MM.1S (cell line): ENCODE data around the gene XPR1.

Experiments used
- DNase-seq: peaks from one replicate; pipeline ENCODE4 v3.0.0-alpha.2; 2015
- H2AFZ ChIP-seq: fragments of 300-600 bp; sonication (generic); 2 replicates; pipeline ENCODE4 v1.6.0; 2016; ENCODE audit warnings: antibody characterized with exemption, low read length
- H3F3A ChIP-seq: fragments of 300-600 bp; sonication (generic); 2 replicates; pipeline ENCODE4 v1.6.1; 2016; ENCODE audit warnings: mild to moderate bottlenecking, antibody characterized with exemption, low read length, moderate library complexity, mixed read lengths; ENCODE audit not compliant: insufficient read depth
- H3K27ac ChIP-seq: fragments of 300-600 bp; sonication (generic); 2 replicates; pipeline ENCODE4 v1.5.1; 2016; ENCODE audit warnings: mild to moderate bottlenecking, low read length
- H3K27me3 ChIP-seq: fragments of 300-600 bp; sonication (generic); replicated peaks from 2 replicates; pipeline ENCODE4 v1.6.0; 2016; ENCODE audit warnings: low read length; ENCODE audit not compliant: insufficient read depth
- H3K36me3 ChIP-seq: fragments of 300-600 bp; sonication (generic); replicated peaks from 2 replicates; pipeline ENCODE4 v1.6.1; 2016; ENCODE audit warnings: mild to moderate bottlenecking, low read length, mixed read lengths; ENCODE audit not compliant: insufficient read depth
- H3K4me1 ChIP-seq: fragments of 300-600 bp; sonication (generic); 2 replicates; pipeline ENCODE4 v1.6.1; 2016; ENCODE audit warnings: low read length, mixed read lengths
- H3K4me2 ChIP-seq: fragments of 300-600 bp; sonication (generic); 2 replicates; pipeline ENCODE4 v1.6.0; 2016; ENCODE audit warnings: low read depth, low read length
- H3K4me3 ChIP-seq: fragments of 300-600 bp; sonication (generic); 2 replicates; pipeline ENCODE4 v1.5.1; 2016; ENCODE audit warnings: low read length, mixed read lengths
- H3K79me2 ChIP-seq: fragments of 300-600 bp; sonication (generic); 2 replicates; pipeline ENCODE4 v1.6.1; 2016; ENCODE audit warnings: mixed run types, low read length, mixed read lengths
- H3K9ac ChIP-seq: fragments of 300-600 bp; sonication (generic); 2 replicates; pipeline ENCODE4 v1.6.1; 2016; ENCODE audit warnings: low read length, mixed read lengths
- H3K9me2 ChIP-seq: fragments of 300-600 bp; sonication (generic); replicated peaks from 2 replicates; pipeline ENCODE4 v1.6.1; 2016; ENCODE audit warnings: mild to moderate bottlenecking, low read length, mixed read lengths; ENCODE audit not compliant: insufficient read depth
- H3K9me3 ChIP-seq: fragments of 300-600 bp; sonication (generic); replicated peaks from 2 replicates; pipeline ENCODE4 v1.6.1; 2016; ENCODE audit warnings: mild to moderate bottlenecking, low read length, mixed read lengths; ENCODE audit not compliant: insufficient read depth
- H4K20me1 ChIP-seq: fragments of 300-600 bp; sonication (generic); 2 replicates; pipeline ENCODE4 v1.6.1; 2016; ENCODE audit warnings: mild to moderate bottlenecking, low read length, moderate library complexity, mixed read lengths; ENCODE audit not compliant: insufficient read depth
- EZH2 ChIP-seq: fragments of 300-600 bp; sonication (generic); optimal IDR thresholded peaks from 2 replicates; pipeline ENCODE3; 2017; ENCODE audit warnings: low read depth, mild to moderate bottlenecking, antibody characterized with exemption, low read length, mixed read lengths
- EZH2phosphoT487 ChIP-seq: fragments of 300-600 bp; sonication (generic); IDR thresholded peaks from 2 replicates; pipeline ENCODE4 v1.6.1; 2018; ENCODE audit warnings: antibody characterized with exemption, low read length
- TF ChIP-seq, protein P1 (sequence below): fragments of 300-600 bp; sonication (generic); IDR thresholded peaks from 2 replicates; pipeline ENCODE4 v1.5.1; 2016; ENCODE audit warnings: antibody characterized with exemption, low read length, mixed read lengths

XPR1 gene

DNA sequence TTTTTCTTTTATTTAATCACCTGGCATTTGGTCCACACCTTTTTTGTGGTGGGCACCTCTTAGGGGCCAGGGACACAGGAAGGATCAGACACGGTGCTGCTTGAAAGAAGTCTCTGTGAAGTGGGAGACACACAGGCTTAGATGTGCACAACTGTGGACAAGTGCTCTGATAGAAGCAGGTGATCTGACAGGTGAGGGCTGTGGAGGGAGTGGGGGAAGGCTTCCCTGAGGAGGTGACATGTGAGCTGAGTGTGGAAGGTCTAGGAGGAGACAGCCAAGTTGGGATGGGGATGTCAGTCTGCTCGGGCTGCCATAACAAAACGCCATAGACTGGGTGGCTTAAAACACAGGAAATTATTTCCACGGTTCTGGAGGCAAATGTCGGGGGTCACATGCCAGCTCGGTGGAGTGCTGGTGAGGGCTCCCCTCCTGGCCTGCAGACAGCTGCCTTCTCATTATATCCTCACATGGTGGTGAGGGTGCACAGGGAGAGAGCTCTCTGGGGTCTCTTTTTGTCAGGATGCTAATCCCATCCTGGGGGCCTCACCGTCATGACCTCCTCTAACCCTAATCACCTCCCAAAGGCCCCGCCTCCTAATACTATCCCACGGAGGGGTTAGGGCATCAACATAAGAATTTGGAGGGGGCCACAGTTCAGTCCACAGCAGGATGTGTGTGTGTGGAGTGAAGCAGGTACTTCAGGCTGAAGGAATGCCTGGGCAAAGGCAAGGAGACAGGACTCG, 275.7 kb downstream of the XPR1 start:
- no peak for DNase-seq
- Histone ChIP-seq H3K79me2 (no peaks in the 10 kb centered on the region), H3K9me2 (no peaks in the 10 kb centered on the region), H3K27ac (no peak overlapping the region), H3K4me1 (peaks cover 5% of the 10 kb centered on the region; the same call in 1 of the 2 replicates), H3K9me3 (no peaks in the 10 kb centered on the region), H4K20me1 (no peaks in the 10 kb centered on the region), H3F3A (no peaks in the 10 kb centered on the region), H3K4me3 (no peak overlapping the region), H3K36me3 (no peaks in the 10 kb centered on the region), H3K9ac (no peak overlapping the region), H3K27me3 (peaks cover 12% of the 10 kb centered on the region), H2AFZ (no peak overlapping the region), H3K4me2 (no peak overlapping the region)
- TF ChIP-seq EZH2 (no peak), EZH2phosphoT487 (no peak)
- TF ChIP-seq, protein P1, sequence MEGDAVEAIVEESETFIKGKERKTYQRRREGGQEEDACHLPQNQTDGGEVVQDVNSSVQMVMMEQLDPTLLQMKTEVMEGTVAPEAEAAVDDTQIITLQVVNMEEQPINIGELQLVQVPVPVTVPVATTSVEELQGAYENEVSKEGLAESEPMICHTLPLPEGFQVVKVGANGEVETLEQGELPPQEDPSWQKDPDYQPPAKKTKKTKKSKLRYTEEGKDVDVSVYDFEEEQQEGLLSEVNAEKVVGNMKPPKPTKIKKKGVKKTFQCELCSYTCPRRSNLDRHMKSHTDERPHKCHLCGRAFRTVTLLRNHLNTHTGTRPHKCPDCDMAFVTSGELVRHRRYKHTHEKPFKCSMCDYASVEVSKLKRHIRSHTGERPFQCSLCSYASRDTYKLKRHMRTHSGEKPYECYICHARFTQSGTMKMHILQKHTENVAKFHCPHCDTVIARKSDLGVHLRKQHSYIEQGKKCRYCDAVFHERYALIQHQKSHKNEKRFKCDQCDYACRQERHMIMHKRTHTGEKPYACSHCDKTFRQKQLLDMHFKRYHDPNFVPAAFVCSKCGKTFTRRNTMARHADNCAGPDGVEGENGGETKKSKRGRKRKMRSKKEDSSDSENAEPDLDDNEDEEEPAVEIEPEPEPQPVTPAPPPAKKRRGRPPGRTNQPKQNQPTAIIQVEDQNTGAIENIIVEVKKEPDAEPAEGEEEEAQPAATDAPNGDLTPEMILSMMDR, result no peak

DNA sequence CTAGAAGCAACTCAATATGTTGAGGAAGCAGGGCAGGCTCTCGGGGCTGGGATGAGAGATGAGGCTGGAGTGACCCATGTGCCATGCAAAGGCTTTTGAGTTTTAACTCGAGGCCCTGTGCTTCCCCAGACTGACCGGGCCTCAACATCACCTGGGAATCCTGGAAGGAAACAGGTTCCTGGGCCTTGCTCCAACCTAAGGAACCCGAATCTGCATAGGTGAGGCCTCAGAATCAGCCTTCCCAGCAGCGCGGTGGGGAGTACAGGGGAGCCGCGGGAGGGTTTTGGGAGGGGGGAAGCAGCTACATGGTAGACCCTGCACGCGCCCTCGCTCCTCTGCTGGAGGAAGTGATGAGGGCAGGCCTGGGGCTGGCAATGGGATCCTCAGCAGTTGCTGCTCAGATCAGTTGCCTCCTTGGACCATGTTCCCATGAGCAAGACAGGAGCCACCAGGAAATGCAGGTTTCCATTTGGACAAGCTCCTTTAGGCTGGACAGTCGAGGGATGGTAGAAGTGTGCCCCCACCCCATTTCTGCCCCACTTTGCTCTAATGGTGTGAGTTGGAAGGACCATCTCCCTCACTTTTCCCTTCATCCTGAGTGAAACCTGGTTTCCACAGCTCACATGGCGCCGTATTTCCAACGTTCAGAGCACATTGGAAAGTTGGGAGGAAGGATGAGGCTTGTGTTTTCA, 276.4 kb downstream of the XPR1 start:
- H3K27ac ChIP-seq, result no peak overlapping the region

DNA sequence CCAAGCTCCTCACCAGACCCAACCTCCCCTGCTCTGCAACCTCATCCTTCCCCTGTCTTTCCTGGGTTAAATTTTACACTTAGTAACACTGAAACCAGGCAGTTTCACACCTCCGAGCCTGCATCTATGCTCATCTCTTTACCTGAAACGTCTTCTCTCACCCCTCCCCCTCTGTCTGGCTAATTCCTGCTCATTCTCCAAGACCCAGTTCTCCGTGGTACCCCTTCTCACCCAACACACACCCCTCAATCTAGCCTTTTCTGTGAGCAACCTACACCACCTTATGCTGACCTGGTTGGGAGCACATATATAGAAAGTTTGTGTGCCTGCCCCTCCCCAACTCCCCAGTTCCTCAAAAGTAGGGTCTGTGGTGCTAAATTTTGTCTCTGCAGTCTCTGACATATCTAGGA, 277.2 kb downstream of the XPR1 start:
- H3K27ac ChIP-seq, result no peak overlapping the region

More for the DNA sequence above, 276.4 kb downstream of the XPR1 start:
- H3K4me2 ChIP-seq, result no peak overlapping the region
- peaks cover 18% of the 10 kb centered on the region for H3K27me3 ChIP-seq
- no peaks in the 10 kb centered on the region for H3F3A ChIP-seq
- no peaks in the 10 kb centered on the region for H4K20me1 ChIP-seq
- H3K4me1 ChIP-seq, result peaks cover 5% of the 10 kb centered on the region; the same call in 1 of the 2 replicates
- H3K9me2 ChIP-seq, result no peaks in the 10 kb centered on the region
- no peak overlapping the region for H3K4me3 ChIP-seq
- no peak overlapping the region for H3K9ac ChIP-seq
- H3K79me2 ChIP-seq, result no peaks in the 10 kb centered on the region
- H3K36me3 ChIP-seq, result no peaks in the 10 kb centered on the region
- no peaks in the 10 kb centered on the region for H3K9me3 ChIP-seq
- TF ChIP-seq EZH2phosphoT487, result no peak
- no peak for TF ChIP-seq EZH2
- TF ChIP-seq, protein P1, result no peak
- no peak for DNase-seq
- no peak overlapping the region for H2AFZ ChIP-seq

More for the DNA sequence above, 277.2 kb downstream of the XPR1 start:
- Histone ChIP-seq H3K36me3 (no peaks in the 10 kb centered on the region), H2AFZ (no peak overlapping the region), H3F3A (no peaks in the 10 kb centered on the region), H3K27me3 (peaks cover 24% of the 10 kb centered on the region), H3K9ac (no peak overlapping the region), H3K4me1 (peaks cover 5% of the 10 kb centered on the region; the same call in 1 of the 2 replicates), H3K79me2 (no peaks in the 10 kb centered on the region), H3K9me3 (no peaks in the 10 kb centered on the region), H3K4me2 (peak overlapping the region; percentile 14), H3K4me3 (no peak overlapping the region), H4K20me1 (no peaks in the 10 kb centered on the region), H3K9me2 (no peaks in the 10 kb centered on the region)
- no peak for TF ChIP-seq EZH2phosphoT487
- TF ChIP-seq, protein P1, result no peak
- no peak for TF ChIP-seq EZH2
- DNase-seq, result peak; percentile 19
